K562 (cell line): ENCODE data around the gene MYBPHL. TPM values are rescaled to one million over a fixed set of nuclear protein-coding genes. Genes with fewer than 3 reads are reported as not detected.

Source experiments
- ATAC-seq: fragments of 200-7000 bp; cut with Tn5 transposase; 3 replicates; pipeline ENCODE4 v1.9.1; 2020; ENCODE audit warnings: moderate library complexity
- BruUV-seq: library from RNA; stranded (reverse); fragments of 400-500 nt; replicated peaks from 2 replicates; lab custom pipeline; 2021; lab: Mats Ljungman, UMichigan
- CTCF ChIA-PET: fragments of 300-600 bp; formaldehyde crosslinking; extraction: SDS; loops from one replicate; lab custom pipeline; 2021; ENCODE audit warnings: low intra/inter-chr PET ratio; lab: Yijun Ruan, JAX
- POLR2A ChIA-PET: fragments of 300-600, 350-650 bp; sonication (Branson Sonifier 250); formaldehyde crosslinking; extraction: SDS; loops from one replicate; lab custom pipeline; 2021; ENCODE audit warnings: antibody characterized with exemption, inconsistent platforms; lab: Yijun Ruan, JAX
- DNase-seq, 4 experiments: peaks; one replicate each; pipeline versions ENCODE4 v3.0.0 to v3.0.0-alpha.2; 2011 to 2018; ENCODE audit warnings: low spot score in 3 of 4, mixed read lengths in 3 of 4; ENCODE audit errors: extremely low read depth in 1 of 4
- FAIRE-seq: peaks from 2 replicates; lab custom pipeline; 2011; peaks lifted over from hg19 to GRCh38; lab: Jason Lieb, UNC
- H2AFZ ChIP-seq: 2 replicates; pipeline ENCODE4 v1.6.0; 2011; ENCODE audit warnings: low read depth, low read length, control low read depth, inconsistent platforms
- H3K27ac ChIP-seq: fragments of 200-600 bp; 3 replicates; pipeline ENCODE4 v1.8.0; 2011; ENCODE audit warnings: low read depth, mild to moderate bottlenecking, control low read depth, inconsistent platforms, low read length, moderate library complexity, mixed read lengths; ENCODE audit errors: extremely low read depth
- H3K27me3 ChIP-seq, 2 experiments: fragments of 300-600 bp in 1 of 2; 2 replicates in 1 of 2; 3 replicates in 1 of 2; pipeline versions ENCODE4 v1.6.0 to v1.8.0; 2011; ENCODE audit warnings: inconsistent platforms in 2 of 2, low read length in 2 of 2, mild to moderate bottlenecking in 1 of 2, mixed read lengths in 1 of 2, moderate library complexity in 1 of 2; ENCODE audit not compliant: control insufficient read depth in 2 of 2, insufficient read depth in 2 of 2
- H3K36me3 ChIP-seq: fragments of 300-600 bp; 3 replicates; pipeline ENCODE4 v1.8.0; 2011; ENCODE audit warnings: mild to moderate bottlenecking, low read length, inconsistent platforms; ENCODE audit not compliant: control insufficient read depth, insufficient read depth
- H3K4me1 ChIP-seq, 2 experiments: fragments of 200-600 bp in 1 of 2; replicated peaks in 1 of 2; 2 replicates in 1 of 2; 3 replicates in 1 of 2; pipeline versions ENCODE4 v1.5.1 to v1.8.0; 2011; ENCODE audit warnings: inconsistent platforms in 2 of 2, low read length in 2 of 2, mild to moderate bottlenecking in 1 of 2, mixed read lengths in 1 of 2, moderate library complexity in 1 of 2; ENCODE audit not compliant: control insufficient read depth in 2 of 2, insufficient read depth in 2 of 2
- H3K4me2 ChIP-seq: 2 replicates; pipeline ENCODE4 v1.6.1; 2011; ENCODE audit warnings: low read length, control low read depth, inconsistent platforms, mixed read lengths; ENCODE audit not compliant: insufficient read depth
- H3K4me3 ChIP-seq: fragments of 200-600 bp; sonication (generic), shearing (Covaris generic); 2 replicates; pipeline ENCODE4 v1.5.1; 2016; ENCODE audit warnings: control low read depth, inconsistent platforms
- H3K79me2 ChIP-seq: fragments of 200-600 bp; 3 replicates; pipeline ENCODE4 v1.8.0; 2011; ENCODE audit warnings: low read length, inconsistent platforms; ENCODE audit not compliant: control insufficient read depth, insufficient read depth
- H3K9ac ChIP-seq, 2 experiments: 2 replicates each; pipeline versions ENCODE4 v1.6.0 to v1.6.1; 2011; ENCODE audit warnings: low read depth in 2 of 2, low read length in 2 of 2, control low read depth in 1 of 2, inconsistent platforms in 1 of 2, mild to moderate bottlenecking in 1 of 2, mixed read lengths in 1 of 2; ENCODE audit not compliant: insufficient read depth in 1 of 2
- H3K9me1 ChIP-seq: one replicate; pipeline ENCODE4 v1.6.0; 2011; ENCODE audit warnings: inconsistent platforms, mild to moderate bottlenecking, low read length, moderate library complexity; ENCODE audit not compliant: control insufficient read depth, insufficient read depth
- H3K9me3 ChIP-seq: replicated peaks from 2 replicates; pipeline ENCODE4 v1.5.1; 2011; ENCODE audit warnings: low read depth, low read length, inconsistent platforms; ENCODE audit not compliant: control insufficient read depth, insufficient read depth
- H4K20me1 ChIP-seq: replicated peaks from 2 replicates; pipeline ENCODE4 v1.6.1; 2011; ENCODE audit warnings: low read length, inconsistent platforms, mixed read lengths; ENCODE audit not compliant: control insufficient read depth, insufficient read depth
- C11orf30 ChIP-seq: fragments of 450-650 bp; IDR thresholded peaks from 2 replicates; pipeline ENCODE4 v1.6.1; 2016; ENCODE audit warnings: low read depth, mild to moderate bottlenecking
- CHD1 ChIP-seq: fragments of 200-600 bp; sonication (generic); IDR thresholded peaks from one replicate; pipeline ENCODE4 v1.6.1; 2012; ENCODE audit warnings: mild to moderate bottlenecking, moderate library complexity, low read length, inconsistent platforms
- E4F1 ChIP-seq: fragments of 250-450 bp; sonication (Bioruptor Pico); IDR thresholded peaks from 2 replicates; pipeline ENCODE4 v1.5.0; 2021; ENCODE audit warnings: mild to moderate bottlenecking, borderline replicate concordance
- GTF2B ChIP-seq: IDR thresholded peaks from 2 replicates; pipeline ENCODE4 v1.6.1; 2011; ENCODE audit not compliant: insufficient read length; ENCODE audit errors: extremely low read depth
- GTF2E2 ChIP-seq: fragments of 200-800 bp; sonication (Bioruptor generic); IDR thresholded peaks from 2 replicates; pipeline ENCODE4 v1.6.1; 2016; ENCODE audit warnings: missing genetic modification characterization, missing compliant biosample characterization
- MCM5 ChIP-seq: fragments of 450-650 bp; IDR thresholded peaks from 2 replicates; pipeline ENCODE4 v1.6.1; 2016; ENCODE audit warnings: low read depth
- NR0B1 ChIP-seq: fragments of 450-650 bp; IDR thresholded peaks from one replicate; pipeline ENCODE4 v1.6.1; 2018; ENCODE audit warnings: mild to moderate bottlenecking, moderate library complexity; ENCODE audit not compliant: partially characterized antibody
- NR2F6 ChIP-seq: fragments of 450-650 bp; formaldehyde crosslinking; IDR thresholded peaks from 2 replicates; pipeline ENCODE4 v1.4.0; 2020; ENCODE audit warnings: mild to moderate bottlenecking
- POLR2H ChIP-seq: IDR thresholded peaks from 2 replicates; pipeline ENCODE4 v1.6.1; 2016; ENCODE audit warnings: missing genetic modification characterization, low read depth, mild to moderate bottlenecking, control low read depth, missing compliant biosample characterization, moderate library complexity
- RFX7 ChIP-seq: fragments of 250-450 bp; sonication (Bioruptor Pico); IDR thresholded peaks from 2 replicates; pipeline ENCODE4 v1.5.1; 2021; ENCODE audit warnings: mild to moderate bottlenecking
- STAT5A ChIP-seq: IDR thresholded peaks from 2 replicates; pipeline ENCODE4 v1.6.1; 2012; ENCODE audit warnings: low read length, inconsistent platforms, borderline replicate concordance
- U2AF2 ChIP-seq: fragments of 200-400 bp; formaldehyde crosslinking; optimal IDR thresholded peaks from 2 replicates; pipeline ENCODE3; 2017; ENCODE audit warnings: low read depth, mild to moderate bottlenecking, low read length
- ZNF184 ChIP-seq: sonication (generic); formaldehyde crosslinking; IDR thresholded peaks from 2 replicates; pipeline ENCODE4 v1.5.0; 2020; ENCODE audit warnings: missing genetic modification reagents
- ZNF224 ChIP-seq: sonication (generic); formaldehyde crosslinking; IDR thresholded peaks from 2 replicates; pipeline ENCODE4 v1.8.0; 2022; ENCODE audit warnings: mild to moderate bottlenecking, missing genetic modification reagents
- ZNF785 ChIP-seq: fragments of 250-450 bp; sonication (Bioruptor Pico); IDR thresholded peaks from 2 replicates; pipeline ENCODE4 v1.4.0; 2020; ENCODE audit warnings: mild to moderate bottlenecking
- ZSCAN32 ChIP-seq: fragments of 450-650 bp; formaldehyde crosslinking; IDR thresholded peaks from 2 replicates; pipeline ENCODE4 v1.4.0; 2020; ENCODE audit warnings: mild to moderate bottlenecking, moderate library complexity
- WGBS: fragments of 100-300 bp; shearing (Covaris generic); methylation state at CpG from one replicate; pipeline ENCODE4 v1.1.6; 2016; ENCODE audit warnings: low coverage, mixed read lengths; ENCODE audit not compliant: insufficient coverage; ENCODE audit errors: missing lambda C conversion rate; 5-methylcytosine and 5-hydroxymethylcytosine counted together
- in situ Hi-C: fragments of 300-500 bp; cut with MboI; formaldehyde crosslinking; loops from 4 replicates; pipeline ENCODE4 v1.15.0; 2018; ENCODE audit warnings: inconsistent platforms, mixed read lengths
- intact Hi-C: fragments of 100-400 bp; cut with micrococcal nuclease; formaldehyde crosslinking; loops from 2 replicates; pipeline ENCODE4 v1.14.2; 2022
- polyA plus RNA-seq, 8 experiments: library from polyadenylated mRNA; depleted of rRNA in 4 of 8; stranded (reverse) in 5 of 8; unstranded in 3 of 8; fragments of >200 nt; fragmentation: Nextera tagmentation in 2 of 8; fragmentation: Illumina TruSeq in 1 of 8; extraction: Ambion mirVana in 2 of 8; extraction: Trizol in 1 of 8; gene quantifications; 2 replicates each; pipeline versions ENCODE4 v1.2.1 to v1.2.3, GENCODE V29; 2011 to 2014; ENCODE audit warnings: inconsistent platforms in 1 of 8, missing spikeins in 1 of 8
- total RNA-seq, 7 experiments: library from RNA; depleted of rRNA in 6 of 7; stranded (reverse); fragments of >200 nt in 6 of 7; fragmentation: Illumina TruSeq in 2 of 7; extraction: Trizol in 2 of 7; gene quantifications; 2 replicates each; pipeline versions ENCODE4 v1.2.1 to v1.2.3, GENCODE V29; 2011 to 2021; ENCODE audit warnings: low replicate concordance in 1 of 7

MYBPHL gene
- total and polyA plus RNA-seq, 9 of the 15 experiments (the other 6 are each of a cell fraction or from before 2014, with no cell fraction given) = 0.20 to 1.9 (median 0.33) TPM

GRCh38 chr1:109293026-109293425 is 13.8 kb downstream of the MYBPHL start:
- Histone ChIP-seq H3K9ac (no peak overlapping the region), H3K4me3 (no peak overlapping the region), H2AFZ (no peak overlapping the region), H4K20me1 (no peaks in the 10 kb centered on the region), H3K4me1 (peaks cover 7 to 26% of the 10 kb centered on the region in 2 experiments; a peak in 4 of 5 replicates), H3K9me1 (no peaks in the 10 kb centered on the region), H3K27ac (no peak overlapping the region), H3K79me2 (no peaks in the 10 kb centered on the region), H3K36me3 (no peaks in the 10 kb centered on the region)
- intact Hi-C loops = no loop called here
- FAIRE-seq = no peak
- ChIA-PET CTCF (no interaction called here), POLR2A (interaction anchor here (0.8 to 1.3 kb wide), 3 partner anchors 12 to 45 kb away, joined by 3 to 4 read pairs (median 3); no protein-coding TSS in a partner anchor)
- BruUV-seq = no TSS peak
- no peak for DNase-seq
- WGBS = 16% methylated on average over 2 of the region's 2 CpGs
- no peak for TF ChIP-seq ZNF224
- no peak for TF ChIP-seq POLR2H (tag)
- no peak for TF ChIP-seq CHD1
- TF ChIP-seq ZSCAN32 (CRISPR knock-in tag) = no peak
- TF ChIP-seq NR0B1 = no peak
- no peak for TF ChIP-seq C11orf30
- TF ChIP-seq U2AF2 = no peak
- no peak for TF ChIP-seq STAT5A
- TF ChIP-seq ZNF184 = no peak
- no peak for TF ChIP-seq MCM5
- TF ChIP-seq GTF2E2 (tag) = no peak
- no peak for TF ChIP-seq ZNF785 (CRISPR knock-in tag)
- TF ChIP-seq E4F1 (CRISPR knock-in tag) = no peak
- no peak for TF ChIP-seq NR2F6 (CRISPR knock-in tag)
- TF ChIP-seq GTF2B = no peak
- no peak for TF ChIP-seq RFX7 (CRISPR knock-in tag)
- TF ChIP-seq, all 486 proteins: peak for 0
- in situ Hi-C loops = no loop called here
- no peaks in the 10 kb centered on the region for H3K9me3 ChIP-seq
- no peaks in the 10 kb centered on the region for H3K27me3 ChIP-seq
- no peak overlapping the region for H3K4me2 ChIP-seq
- no peak for ATAC-seq
